Measurements from ENCODE around the gene STRA6. TPM values are rescaled to one million over a fixed set of nuclear protein-coding genes. Genes with fewer than 3 reads are reported as not detected.

The STRA6 gene
- total RNA-seq, 2 experiments from 2014 or later = not detected

GRCh38 chr15:74222240-74223119 is 19.9 kb upstream of the STRA6 start:
- Mint-ChIP-seq H3K27me3 (ENCODE audit: low read depth) (peaks cover 25% of the 10 kb centered on the region), H3K27ac (no peak overlapping the region), H3K9me3 (ENCODE audit: insufficient read depth) (no peaks in the 10 kb centered on the region), H3K4me1 (ENCODE audit: low read depth) (no peaks in the 10 kb centered on the region), H3K4me3 (no peak overlapping the region), H3K36me3 (ENCODE audit: low read depth) (no peaks in the 10 kb centered on the region)
- ChIA-PET CTCF (no interaction called here), POLR2A (no interaction called here)
- ATAC-seq (no peak), DNase-seq (no peak)

GRCh38 chr15:74221399-74222239 is 19.0 kb upstream of the STRA6 start:
- Mint-ChIP-seq H3K4me1 (ENCODE audit: low read depth) (no peaks in the 10 kb centered on the region), H3K27ac (no peak overlapping the region), H3K9me3 (ENCODE audit: insufficient read depth) (no peaks in the 10 kb centered on the region), H3K36me3 (ENCODE audit: low read depth) (no peaks in the 10 kb centered on the region), H3K27me3 (ENCODE audit: low read depth) (peaks cover 23% of the 10 kb centered on the region), H3K4me3 (no peak overlapping the region)
- ATAC-seq (no peak), DNase-seq (no peak)
- CTCF ChIA-PET = interaction anchor here (1.1 kb wide), 1 partner anchor 99 kb away, joined by 3 read pairs; no protein-coding TSS in a partner anchor
- POLR2A ChIA-PET = no interaction called here

- Mint-ChIP-seq H3K4me3 (no peak overlapping the region), H3K36me3 (ENCODE audit: low read depth) (no peaks in the 10 kb centered on the region), H3K27ac (no peak overlapping the region), H3K4me1 (ENCODE audit: low read depth) (no peaks in the 10 kb centered on the region), H3K27me3 (ENCODE audit: low read depth) (peaks cover 21% of the 10 kb centered on the region), H3K9me3 (ENCODE audit: insufficient read depth) (no peaks in the 10 kb centered on the region)
- POLR2A ChIA-PET = no interaction called here
- CTCF ChIA-PET = interaction anchor here (1.1 kb wide), 1 partner anchor 100 kb away, joined by 3 read pairs; no protein-coding TSS in a partner anchor
- DNase-seq (no peak), ATAC-seq (no peak)
Measured at GRCh38 chr15:74220475-74221248, 18.1 kb upstream of the STRA6 start.

- ATAC-seq = no peak
- no peaks in the 10 kb centered on the region for H3K36me3 Mint-ChIP-seq (ENCODE audit: low read depth)
Measured at GRCh38 chr15:74217907-74218885, 15.6 kb upstream of the STRA6 start.

GRCh38 chr15:74216949-74217348 is 14.4 kb upstream of the STRA6 start:
- Mint-ChIP-seq H3K9me3 (ENCODE audit: insufficient read depth) (no peaks in the 10 kb centered on the region), H3K4me1 (ENCODE audit: low read depth) (no peaks in the 10 kb centered on the region), H3K4me3 (no peak overlapping the region), H3K27ac (no peak overlapping the region), H3K36me3 (ENCODE audit: low read depth) (no peaks in the 10 kb centered on the region), H3K27me3 (ENCODE audit: low read depth) (peaks cover 8% of the 10 kb centered on the region)
- ATAC-seq (no peak), DNase-seq (no peak)
- CTCF ChIA-PET = no interaction called here
- POLR2A ChIA-PET = no interaction called here

More at GRCh38 chr15:74217907-74218885, 15.6 kb upstream of the STRA6 start:
- CTCF ChIA-PET = no interaction called here
- no peak overlapping the region for H3K27ac Mint-ChIP-seq
- H3K9me3 Mint-ChIP-seq (ENCODE audit: insufficient read depth) = no peaks in the 10 kb centered on the region
- H3K4me1 Mint-ChIP-seq (ENCODE audit: low read depth) = no peaks in the 10 kb centered on the region
- DNase-seq = no peak
- H3K27me3 Mint-ChIP-seq (ENCODE audit: low read depth) = peaks cover 14% of the 10 kb centered on the region
- POLR2A ChIA-PET = no interaction called here
- no peak overlapping the region for H3K4me3 Mint-ChIP-seq

- no peak overlapping the region for H3K4me3 Mint-ChIP-seq
- no peaks in the 10 kb centered on the region for H3K36me3 Mint-ChIP-seq (ENCODE audit: low read depth)
- POLR2A ChIA-PET = interaction anchor here (0.6 kb wide), 1 partner anchor 163 kb away, joined by 3 read pairs; no protein-coding TSS in a partner anchor
- peaks cover 8% of the 10 kb centered on the region for H3K27me3 Mint-ChIP-seq (ENCODE audit: low read depth)
- H3K9me3 Mint-ChIP-seq (ENCODE audit: insufficient read depth) = no peaks in the 10 kb centered on the region
- no peak for DNase-seq
- no peaks in the 10 kb centered on the region for H3K4me1 Mint-ChIP-seq (ENCODE audit: low read depth)
- no peak for ATAC-seq
- CTCF ChIA-PET = interaction anchor here (1.3 kb wide), 1 partner anchor 91 kb away, joined by 3 read pairs; no protein-coding TSS in a partner anchor
- H3K27ac Mint-ChIP-seq = no peak overlapping the region
Measured at GRCh38 chr15:74215958-74216357, 13.4 kb upstream of the STRA6 start.

GRCh38 chr15:74214324-74215021 is 11.9 kb upstream of the STRA6 start:
- H3K4me3 Mint-ChIP-seq = no peak overlapping the region
- DNase-seq (no peak), ATAC-seq (no peak)
- peaks cover 8% of the 10 kb centered on the region for H3K27me3 Mint-ChIP-seq (ENCODE audit: low read depth)
- H3K4me1 Mint-ChIP-seq (ENCODE audit: low read depth) = no peaks in the 10 kb centered on the region
- no peaks in the 10 kb centered on the region for H3K36me3 Mint-ChIP-seq (ENCODE audit: low read depth)
- ChIA-PET POLR2A (no interaction called here), CTCF (interaction anchor here (1.3 kb wide), 1 partner anchor 93 kb away, joined by 3 read pairs; no protein-coding TSS in a partner anchor)
- no peak overlapping the region for H3K27ac Mint-ChIP-seq
- no peaks in the 10 kb centered on the region for H3K9me3 Mint-ChIP-seq (ENCODE audit: insufficient read depth)

GRCh38 chr15:74213858-74214284 is 11.3 kb upstream of the STRA6 start:
- Mint-ChIP-seq H3K27ac (no peak overlapping the region), H3K9me3 (ENCODE audit: insufficient read depth) (no peaks in the 10 kb centered on the region), H3K27me3 (ENCODE audit: low read depth) (peaks cover 8% of the 10 kb centered on the region), H3K4me3 (no peak overlapping the region), H3K36me3 (ENCODE audit: low read depth) (no peaks in the 10 kb centered on the region), H3K4me1 (ENCODE audit: low read depth) (no peaks in the 10 kb centered on the region)
- CTCF ChIA-PET = no interaction called here
- DNase-seq = no peak
- no peak for ATAC-seq
- POLR2A ChIA-PET = no interaction called here

- CTCF ChIA-PET = no interaction called here
- H3K36me3 Mint-ChIP-seq (ENCODE audit: low read depth) = no peaks in the 10 kb centered on the region
Measured at GRCh38 chr15:74212494-74212893, 9.9 kb upstream of the STRA6 start.

GRCh38 chr15:74211656-74212055 is 9.1 kb upstream of the STRA6 start:
- no peaks in the 10 kb centered on the region for H3K4me1 Mint-ChIP-seq (ENCODE audit: low read depth)
- H3K36me3 Mint-ChIP-seq (ENCODE audit: low read depth) = no peaks in the 10 kb centered on the region
- peaks cover 16% of the 10 kb centered on the region for H3K27me3 Mint-ChIP-seq (ENCODE audit: low read depth)
- no peak for ATAC-seq
- no peak overlapping the region for H3K4me3 Mint-ChIP-seq
- CTCF ChIA-PET = no interaction called here
- H3K9me3 Mint-ChIP-seq (ENCODE audit: insufficient read depth) = no peaks in the 10 kb centered on the region
- POLR2A ChIA-PET = no interaction called here
- DNase-seq = no peak
- H3K27ac Mint-ChIP-seq = no peak overlapping the region

More at GRCh38 chr15:74212494-74212893, 9.9 kb upstream of the STRA6 start:
- no peaks in the 10 kb centered on the region for H3K4me1 Mint-ChIP-seq (ENCODE audit: low read depth)
- ATAC-seq (no peak), DNase-seq (no peak)
- no peak overlapping the region for H3K27ac Mint-ChIP-seq
- no peaks in the 10 kb centered on the region for H3K9me3 Mint-ChIP-seq (ENCODE audit: insufficient read depth)
- POLR2A ChIA-PET = no interaction called here
- H3K4me3 Mint-ChIP-seq = no peak overlapping the region
- peaks cover 16% of the 10 kb centered on the region for H3K27me3 Mint-ChIP-seq (ENCODE audit: low read depth)

All from activated CD8-positive, alpha-beta T cell treated with anti-CD3 and anti-CD28 coated beads, Interleukin-2, amount 10 ng/mL, durations not matched to agents 7 days and 5 days (primary cell).